K562 (cell line): ENCODE data around the gene PALMD. TPM values are rescaled to one million over a fixed set of nuclear protein-coding genes. Genes with fewer than 3 reads are reported as not detected.

Experiments used
- ATAC-seq: fragments of 200-7000 bp; cut with Tn5 transposase; 3 replicates; pipeline ENCODE4 v1.9.1; 2020; ENCODE audit warnings: moderate library complexity
- BruUV-seq: library from RNA; stranded (reverse); fragments of 400-500 nt; replicated peaks from 2 replicates; lab custom pipeline; 2021; lab: Mats Ljungman, UMichigan
- CTCF ChIA-PET: fragments of 300-600 bp; formaldehyde crosslinking; extraction: SDS; loops from one replicate; lab custom pipeline; 2021; ENCODE audit warnings: low intra/inter-chr PET ratio; lab: Yijun Ruan, JAX
- POLR2A ChIA-PET: fragments of 300-600, 350-650 bp; sonication (Branson Sonifier 250); formaldehyde crosslinking; extraction: SDS; loops from one replicate; lab custom pipeline; 2021; ENCODE audit warnings: antibody characterized with exemption, inconsistent platforms; lab: Yijun Ruan, JAX
- DNase-seq, 4 experiments: peaks; one replicate each; pipeline versions ENCODE4 v3.0.0 to v3.0.0-alpha.2; 2011 to 2018; ENCODE audit warnings: low spot score in 3 of 4, mixed read lengths in 3 of 4; ENCODE audit errors: extremely low read depth in 1 of 4
- FAIRE-seq: peaks from 2 replicates; lab custom pipeline; 2011; peaks lifted over from hg19 to GRCh38; lab: Jason Lieb, UNC
- H2AFZ ChIP-seq: 2 replicates; pipeline ENCODE4 v1.6.0; 2011; ENCODE audit warnings: low read depth, low read length, control low read depth, inconsistent platforms
- H3K27ac ChIP-seq: fragments of 200-600 bp; 3 replicates; pipeline ENCODE4 v1.8.0; 2011; ENCODE audit warnings: low read depth, mild to moderate bottlenecking, control low read depth, inconsistent platforms, low read length, moderate library complexity, mixed read lengths; ENCODE audit errors: extremely low read depth
- H3K27me3 ChIP-seq, 2 experiments: fragments of 300-600 bp in 1 of 2; 2 replicates in 1 of 2; 3 replicates in 1 of 2; pipeline versions ENCODE4 v1.6.0 to v1.8.0; 2011; ENCODE audit warnings: inconsistent platforms in 2 of 2, low read length in 2 of 2, mild to moderate bottlenecking in 1 of 2, mixed read lengths in 1 of 2, moderate library complexity in 1 of 2; ENCODE audit not compliant: control insufficient read depth in 2 of 2, insufficient read depth in 2 of 2
- H3K36me3 ChIP-seq: fragments of 300-600 bp; 3 replicates; pipeline ENCODE4 v1.8.0; 2011; ENCODE audit warnings: mild to moderate bottlenecking, low read length, inconsistent platforms; ENCODE audit not compliant: control insufficient read depth, insufficient read depth
- H3K4me1 ChIP-seq, 2 experiments: fragments of 200-600 bp in 1 of 2; replicated peaks in 1 of 2; 2 replicates in 1 of 2; 3 replicates in 1 of 2; pipeline versions ENCODE4 v1.5.1 to v1.8.0; 2011; ENCODE audit warnings: inconsistent platforms in 2 of 2, low read length in 2 of 2, mild to moderate bottlenecking in 1 of 2, mixed read lengths in 1 of 2, moderate library complexity in 1 of 2; ENCODE audit not compliant: control insufficient read depth in 2 of 2, insufficient read depth in 2 of 2
- H3K4me2 ChIP-seq: 2 replicates; pipeline ENCODE4 v1.6.1; 2011; ENCODE audit warnings: low read length, control low read depth, inconsistent platforms, mixed read lengths; ENCODE audit not compliant: insufficient read depth
- H3K4me3 ChIP-seq: fragments of 200-600 bp; sonication (generic), shearing (Covaris generic); 2 replicates; pipeline ENCODE4 v1.5.1; 2016; ENCODE audit warnings: control low read depth, inconsistent platforms
- H3K79me2 ChIP-seq: fragments of 200-600 bp; 3 replicates; pipeline ENCODE4 v1.8.0; 2011; ENCODE audit warnings: low read length, inconsistent platforms; ENCODE audit not compliant: control insufficient read depth, insufficient read depth
- H3K9ac ChIP-seq, 2 experiments: 2 replicates each; pipeline versions ENCODE4 v1.6.0 to v1.6.1; 2011; ENCODE audit warnings: low read depth in 2 of 2, low read length in 2 of 2, control low read depth in 1 of 2, inconsistent platforms in 1 of 2, mild to moderate bottlenecking in 1 of 2, mixed read lengths in 1 of 2; ENCODE audit not compliant: insufficient read depth in 1 of 2
- H3K9me1 ChIP-seq: one replicate; pipeline ENCODE4 v1.6.0; 2011; ENCODE audit warnings: inconsistent platforms, mild to moderate bottlenecking, low read length, moderate library complexity; ENCODE audit not compliant: control insufficient read depth, insufficient read depth
- H3K9me3 ChIP-seq: replicated peaks from 2 replicates; pipeline ENCODE4 v1.5.1; 2011; ENCODE audit warnings: low read depth, low read length, inconsistent platforms; ENCODE audit not compliant: control insufficient read depth, insufficient read depth
- H4K20me1 ChIP-seq: replicated peaks from 2 replicates; pipeline ENCODE4 v1.6.1; 2011; ENCODE audit warnings: low read length, inconsistent platforms, mixed read lengths; ENCODE audit not compliant: control insufficient read depth, insufficient read depth
- ATF1 ChIP-seq, 2 experiments: fragments of 450-650 bp in 1 of 2; IDR thresholded peaks; 2 replicates each; pipeline ENCODE4 v1.6.1; 2016; ENCODE audit warnings: missing compliant biosample characterization in 1 of 2, missing genetic modification characterization in 1 of 2
- CBX3 ChIP-seq, 2 experiments: IDR thresholded peaks; 1 replicate in 1 of 2; 2 replicates in 1 of 2; pipeline ENCODE4 v1.6.1; 2012; ENCODE audit warnings: inconsistent platforms in 2 of 2, low read length in 2 of 2, borderline replicate concordance in 1 of 2, control low read depth in 1 of 2
- CBX5 ChIP-seq: IDR thresholded peaks from 2 replicates; pipeline ENCODE4 v1.6.1; 2014; ENCODE audit warnings: low read depth, borderline replicate concordance
- CC2D1A ChIP-seq: fragments of 450-650 bp; IDR thresholded peaks from 2 replicates; pipeline ENCODE4 v1.6.1; 2017; ENCODE audit warnings: mild to moderate bottlenecking
- CCNT2 ChIP-seq: IDR thresholded peaks from 2 replicates; pipeline ENCODE4 v1.6.1; 2011; ENCODE audit warnings: borderline replicate concordance, low read depth, mild to moderate bottlenecking, moderate library complexity, mixed read lengths, low read length; ENCODE audit not compliant: insufficient read length; ENCODE audit errors: extremely low read depth
- CHCHD3 ChIP-seq: fragments of 250-450 bp; sonication (Bioruptor Pico); IDR thresholded peaks from 2 replicates; pipeline ENCODE4 v2.1.2; 2022; ENCODE audit warnings: mild to moderate bottlenecking
- DACH1 ChIP-seq: fragments of 450-650 bp; IDR thresholded peaks from 2 replicates; pipeline ENCODE4 v1.6.1; 2018; ENCODE audit not compliant: partially characterized antibody
- DNMT1 ChIP-seq: fragments of 450-650 bp; IDR thresholded peaks from 2 replicates; pipeline ENCODE4 v1.6.1; 2016; ENCODE audit warnings: antibody characterized with exemption, mild to moderate bottlenecking
- EHMT2 ChIP-seq: fragments of 450-650 bp; IDR thresholded peaks from 2 replicates; pipeline ENCODE4 v1.6.1; 2018; ENCODE audit warnings: antibody characterized with exemption
- ESRRA ChIP-seq: fragments of 450-650 bp; IDR thresholded peaks from 2 replicates; pipeline ENCODE4 v1.6.1; 2014; ENCODE audit warnings: low read depth, mild to moderate bottlenecking, moderate library complexity, borderline replicate concordance
- HDAC2 ChIP-seq: fragments of 450-650 bp; IDR thresholded peaks from 2 replicates; pipeline ENCODE4 v1.6.1; 2016; ENCODE audit warnings: mild to moderate bottlenecking
- HSF4 ChIP-seq: fragments of 250-450 bp; sonication (Bioruptor Pico); IDR thresholded peaks from 2 replicates; pipeline ENCODE4 v2.1.2; 2022; ENCODE audit warnings: mild to moderate bottlenecking, moderate library complexity, borderline replicate concordance
- JUNB ChIP-seq: fragments of 450-650 bp; formaldehyde crosslinking; conservative IDR thresholded peaks from 2 replicates; pipeline ENCODE4 v1.4.0; 2020; ENCODE audit warnings: mild to moderate bottlenecking
- NCOA1 ChIP-seq: fragments of 450-650 bp; IDR thresholded peaks from 2 replicates; pipeline ENCODE4 v1.6.1; 2016; ENCODE audit warnings: low read depth
- NCOR1 ChIP-seq: fragments of 450-650 bp; IDR thresholded peaks from 2 replicates; pipeline ENCODE4 v1.6.1; 2016; ENCODE audit warnings: mild to moderate bottlenecking, moderate library complexity
- NR4A1 ChIP-seq, 2 experiments: fragments of 250-450 bp in 1 of 2; fragments of 450-650 bp in 1 of 2; sonication (Bioruptor Pico) in 1 of 2; IDR thresholded peaks; 2 replicates each; pipeline versions ENCODE4 v1.4.0 to v1.6.1; 2016 to 2020; ENCODE audit warnings: mild to moderate bottlenecking in 2 of 2, missing compliant biosample characterization in 1 of 2, missing genetic modification characterization in 1 of 2, moderate library complexity in 1 of 2
- RAD51 ChIP-seq: fragments of 450-650 bp; IDR thresholded peaks from 2 replicates; pipeline ENCODE4 v1.7.1; 2016; ENCODE audit warnings: low read depth, mild to moderate bottlenecking, borderline replicate concordance
- SMARCA4 ChIP-seq: fragments of 450-650 bp; IDR thresholded peaks from 2 replicates; pipeline ENCODE4 v1.6.1; 2016
- TRIM24 ChIP-seq, 2 experiments: fragments of 450-650 bp; IDR thresholded peaks; 2 replicates each; pipeline ENCODE4 v1.6.1; 2016
- YBX1 ChIP-seq: fragments of 450-650 bp; IDR thresholded peaks from 2 replicates; pipeline ENCODE4 v1.7.1; 2016; ENCODE audit warnings: mild to moderate bottlenecking
- ZBTB17 ChIP-seq: fragments of 450-650 bp; formaldehyde crosslinking; IDR thresholded peaks from 2 replicates; pipeline ENCODE4 v1.4.0; 2020; ENCODE audit warnings: mild to moderate bottlenecking
- ZNF197 ChIP-seq: fragments of 200-800 bp; sonication (Bioruptor generic); IDR thresholded peaks from 2 replicates; pipeline ENCODE4 v1.6.1; 2016; ENCODE audit warnings: low read depth, missing genetic modification characterization, missing compliant biosample characterization
- ZNF561 ChIP-seq: fragments of 450-650 bp; formaldehyde crosslinking; conservative IDR thresholded peaks from 2 replicates; pipeline ENCODE4 v1.4.0; 2020; ENCODE audit warnings: mild to moderate bottlenecking, moderate library complexity
- ZNF76 ChIP-seq: fragments of 250-450 bp; sonication (Bioruptor Pico); IDR thresholded peaks from 2 replicates; pipeline ENCODE4 v1.4.0; 2020; ENCODE audit warnings: mild to moderate bottlenecking, moderate library complexity, borderline replicate concordance
- WGBS: fragments of 100-300 bp; shearing (Covaris generic); methylation state at CpG from one replicate; pipeline ENCODE4 v1.1.6; 2016; ENCODE audit warnings: low coverage, mixed read lengths; ENCODE audit not compliant: insufficient coverage; ENCODE audit errors: missing lambda C conversion rate; 5-methylcytosine and 5-hydroxymethylcytosine counted together
- in situ Hi-C: fragments of 300-500 bp; cut with MboI; formaldehyde crosslinking; loops from 4 replicates; pipeline ENCODE4 v1.15.0; 2018; ENCODE audit warnings: inconsistent platforms, mixed read lengths
- intact Hi-C: fragments of 100-400 bp; cut with micrococcal nuclease; formaldehyde crosslinking; loops from 2 replicates; pipeline ENCODE4 v1.14.2; 2022
- polyA plus RNA-seq, 8 experiments: library from polyadenylated mRNA; depleted of rRNA in 4 of 8; stranded (reverse) in 5 of 8; unstranded in 3 of 8; fragments of >200 nt; fragmentation: Nextera tagmentation in 2 of 8; fragmentation: Illumina TruSeq in 1 of 8; extraction: Ambion mirVana in 2 of 8; extraction: Trizol in 1 of 8; gene quantifications; 2 replicates each; pipeline versions ENCODE4 v1.2.1 to v1.2.3, GENCODE V29; 2011 to 2014; ENCODE audit warnings: inconsistent platforms in 1 of 8, missing spikeins in 1 of 8
- total RNA-seq, 7 experiments: library from RNA; depleted of rRNA in 6 of 7; stranded (reverse); fragments of >200 nt in 6 of 7; fragmentation: Illumina TruSeq in 2 of 7; extraction: Trizol in 2 of 7; gene quantifications; 2 replicates each; pipeline versions ENCODE4 v1.2.1 to v1.2.3, GENCODE V29; 2011 to 2021; ENCODE audit warnings: low replicate concordance in 1 of 7

The PALMD gene
- total and polyA plus RNA-seq, 9 of the 15 experiments (the other 6 are each of a cell fraction or from before 2014, with no cell fraction given), result 2.7 to 13.5 (median 5.4) TPM

DNA sequence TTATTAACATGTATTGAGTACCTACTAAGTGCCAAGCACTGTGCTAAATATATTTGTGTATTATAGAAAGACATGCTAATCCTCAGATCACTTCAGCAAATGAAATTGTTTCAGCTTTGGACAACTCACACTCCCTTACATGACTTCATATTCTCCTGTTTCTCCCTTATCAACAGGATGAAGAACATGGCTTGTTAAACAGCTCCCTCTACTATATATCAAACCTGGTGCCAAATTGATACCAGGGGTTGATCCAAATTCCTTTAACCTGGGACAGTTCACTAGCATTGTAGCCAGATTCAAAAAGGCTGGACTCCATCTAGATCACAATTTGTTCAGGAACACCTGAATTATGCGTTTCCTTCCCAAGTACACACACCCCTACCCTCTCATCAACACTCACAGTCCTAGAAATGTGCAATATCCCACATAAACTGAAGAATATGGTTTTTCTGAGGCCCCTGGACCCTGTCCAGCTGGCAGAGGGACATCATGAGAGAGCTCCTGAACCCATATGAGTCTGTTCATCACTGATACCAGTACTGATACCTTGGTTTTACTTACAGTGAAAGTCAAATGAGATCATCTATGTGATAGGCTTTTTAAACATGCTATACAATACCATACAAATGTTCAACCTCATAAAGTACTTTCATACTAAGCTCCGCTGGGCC lies 47.0 kb upstream of the PALMD start (continued):
- no peak for TF ChIP-seq NR4A1 (CRISPR knock-in tag; IDR thresholded peaks at IDR 0.05)
- TF ChIP-seq NR4A1 (tag; IDR thresholded peaks at IDR 0.05), result peak; percentile 36; the same call in 1 of the 2 replicates
- no peak for TF ChIP-seq CCNT2
- TF ChIP-seq EHMT2, result no peak

DNA sequence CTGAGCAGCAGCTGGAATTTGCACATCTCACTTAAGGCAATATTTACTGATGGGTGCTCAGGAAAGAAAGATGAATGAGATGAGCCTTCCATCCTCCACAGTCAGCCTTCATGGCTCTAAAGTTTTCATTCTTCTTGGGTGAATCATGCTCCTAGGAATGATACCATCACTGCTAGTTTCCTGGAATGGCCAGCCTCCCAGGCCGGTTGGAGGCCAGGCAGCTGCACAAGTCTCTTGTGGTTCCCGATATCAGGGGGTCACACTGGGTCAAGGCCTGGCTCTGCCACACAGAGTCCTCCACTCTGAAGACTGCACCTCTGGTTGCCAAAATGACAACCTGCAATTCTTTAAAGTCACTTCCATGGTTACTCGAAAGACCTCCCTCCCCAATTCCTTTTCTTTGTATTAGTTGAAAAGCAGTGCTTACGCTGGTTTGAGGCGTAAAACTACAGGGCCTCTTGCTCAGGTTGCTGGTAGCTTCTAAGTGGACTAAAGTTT lies 46.2 kb upstream of the PALMD start:
- DNase-seq (peak; percentile 47 to 96 (median 70)), FAIRE-seq (peak; percentile 98), ATAC-seq (peak; percentile 93)
- H3K79me2 ChIP-seq, result no peaks in the 10 kb centered on the region
- peak overlapping the region; percentile 60 for H3K4me2 ChIP-seq
- no peaks in the 10 kb centered on the region for H3K27me3 ChIP-seq
- BruUV-seq, result no TSS peak
- H3K4me3 ChIP-seq, result no peak overlapping the region; the same call in 1 of the 2 replicates
- H4K20me1 ChIP-seq, result no peaks in the 10 kb centered on the region
- H3K4me1 ChIP-seq, result peaks cover 6 to 31% of the 10 kb centered on the region in 2 experiments; a peak in 4 of 5 replicates
- in situ Hi-C loops, result no loop called here
- H3K9ac ChIP-seq, result peak overlapping the region; percentile 45 to 51; a peak in 2 of 4 replicates
- peak overlapping the region; percentile 75 for H3K27ac ChIP-seq
- ChIA-PET POLR2A (interaction anchor here (0.6 to 1.9 kb wide), 6 partner anchors 12 to 472 kb away, joined by 3 to 7 read pairs (median 4); no protein-coding TSS in a partner anchor), CTCF (no interaction called here)
- 0 out of 2 replicates have a peak, but pooled peaks cover 4% of the 10 kb centered on the region for H3K9me3 ChIP-seq
- intact Hi-C loops, result loop anchor here (2.0 to 5.0 kb wide), 2 partner anchors 47 to 102 kb away; partner anchors contain the start of gene PALMD
- H3K9me1 ChIP-seq, result no peaks in the 10 kb centered on the region
- WGBS, result 3% methylated on average over 5 of the region's 5 CpGs
- peak overlapping the region; percentile 93 for H2AFZ ChIP-seq
- H3K36me3 ChIP-seq, result no peaks in the 10 kb centered on the region
- TF ChIP-seq DNMT1 (no peak), ATF1 (CRISPR knock-in tag; IDR thresholded peaks at IDR 0.05) (no peak), ATF1 (tag; IDR thresholded peaks at IDR 0.05) (peak; percentile 45), DACH1 (peak; percentile 56), CBX5 (0 out of 2 replicates have a peak, but pooled peaks have one; percentile 46), YBX1 (no peak), SMARCA4 (peak; percentile 96), RAD51 (peak; percentile 14; the same call in 1 of the 2 replicates), NCOA1 (peak; percentile 89), HDAC2 (peak; percentile 92), ZNF76 (0 out of 2 replicates have a peak, but pooled peaks have one; percentile 36), NCOR1 (peak; percentile 89), CHCHD3 (no peak), HSF4 (CRISPR knock-in tag) (no peak), ESRRA (peak; percentile 65; the same call in 1 of the 2 replicates), CBX3 (IDR thresholded peaks at IDR 0.05; ENCODE audit: borderline replicate concordance in 1 of 2, low read length in 2 of 2) (peak in 1 of 2 experiments; percentile 92; a peak in 2 of 3 replicates), ZBTB17 (peak; percentile 63; the same call in 1 of the 2 replicates), CC2D1A (peak; percentile 91), JUNB (no peak), ZNF197 (CRISPR knock-in tag) (0 out of 2 replicates have a peak, but pooled peaks have one; percentile 58), TRIM24 (IDR thresholded peaks at IDR 0.05) (peak; percentile 70 to 90; a peak in 3 of 4 replicates), ZNF561 (CRISPR knock-in tag) (no peak)
